Coronary artery (tissue), 2 donors: ENCODE results near the gene SHROOM3.

ENCODE experiments used
- DNase-seq: peaks from one replicate; pipeline ENCODE4 v3.0.0-alpha.2; 2017; ENCODE audit warnings: low spot score
- H3K27ac ChIP-seq, 2 donors: fragments of 200-600 bp; sonication (generic); one replicate each; pipeline ENCODE4 v1.5.1; 2016 to 2019
- H3K4me3 ChIP-seq: fragments of 200-600 bp; sonication (generic); 2 replicates; pipeline ENCODE4 v1.5.1; 2016; ENCODE audit warnings: mild to moderate bottlenecking, moderate library complexity
- TF ChIP-seq, protein P1 (sequence below): fragments of 200-600 bp; sonication (generic); IDR thresholded peaks from one replicate; pipeline ENCODE4 v1.5.1; 2019; ENCODE audit warnings: antibody characterized with exemption

The SHROOM3 gene

DNA sequence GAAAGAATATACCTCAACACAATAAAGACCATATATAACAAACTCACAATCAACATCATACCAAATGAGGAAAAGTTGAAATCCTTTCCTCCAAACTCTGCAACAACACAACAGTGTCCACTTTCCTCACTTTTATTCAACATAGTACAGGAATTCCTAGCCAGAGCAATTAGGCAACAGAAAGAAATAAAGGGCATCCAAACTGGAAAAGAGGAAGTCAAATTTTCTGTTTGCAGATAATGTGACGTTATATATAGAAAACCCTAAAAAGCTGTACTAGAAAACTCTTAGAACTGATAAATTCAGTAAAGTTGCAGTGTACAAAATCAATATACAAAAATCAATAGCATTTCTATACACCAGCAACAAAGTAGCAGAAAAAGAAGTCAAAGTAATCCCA is 355.3 kb downstream of the SHROOM3 start:
- Histone ChIP-seq H3K27ac (no peak overlapping the region), H3K4me3 (no peak overlapping the region)
- DNase-seq = no peak
- TF ChIP-seq, protein P1, sequence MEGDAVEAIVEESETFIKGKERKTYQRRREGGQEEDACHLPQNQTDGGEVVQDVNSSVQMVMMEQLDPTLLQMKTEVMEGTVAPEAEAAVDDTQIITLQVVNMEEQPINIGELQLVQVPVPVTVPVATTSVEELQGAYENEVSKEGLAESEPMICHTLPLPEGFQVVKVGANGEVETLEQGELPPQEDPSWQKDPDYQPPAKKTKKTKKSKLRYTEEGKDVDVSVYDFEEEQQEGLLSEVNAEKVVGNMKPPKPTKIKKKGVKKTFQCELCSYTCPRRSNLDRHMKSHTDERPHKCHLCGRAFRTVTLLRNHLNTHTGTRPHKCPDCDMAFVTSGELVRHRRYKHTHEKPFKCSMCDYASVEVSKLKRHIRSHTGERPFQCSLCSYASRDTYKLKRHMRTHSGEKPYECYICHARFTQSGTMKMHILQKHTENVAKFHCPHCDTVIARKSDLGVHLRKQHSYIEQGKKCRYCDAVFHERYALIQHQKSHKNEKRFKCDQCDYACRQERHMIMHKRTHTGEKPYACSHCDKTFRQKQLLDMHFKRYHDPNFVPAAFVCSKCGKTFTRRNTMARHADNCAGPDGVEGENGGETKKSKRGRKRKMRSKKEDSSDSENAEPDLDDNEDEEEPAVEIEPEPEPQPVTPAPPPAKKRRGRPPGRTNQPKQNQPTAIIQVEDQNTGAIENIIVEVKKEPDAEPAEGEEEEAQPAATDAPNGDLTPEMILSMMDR = no peak

DNA sequence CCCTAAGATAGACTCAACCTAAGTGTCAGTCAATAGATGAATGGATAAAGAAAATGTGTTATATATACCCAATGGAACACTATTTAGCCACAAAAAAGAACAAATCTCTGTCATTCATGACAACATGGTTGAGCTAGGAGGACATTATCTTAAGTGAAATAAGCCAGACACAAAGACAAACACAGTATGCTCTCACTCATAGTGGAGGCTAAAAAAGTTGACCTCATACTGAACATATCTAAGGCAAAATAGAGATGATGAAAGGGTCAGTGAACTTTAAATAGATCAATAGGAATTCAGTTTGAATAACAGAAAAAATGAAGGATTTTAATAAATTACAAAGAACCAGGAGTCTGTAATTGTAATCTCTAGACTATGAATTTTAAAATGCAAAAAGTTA is 356.4 kb downstream of the SHROOM3 start:
- no peak for DNase-seq
- H3K27ac ChIP-seq = no peak overlapping the region
- TF ChIP-seq, protein P1 = no peak
- no peak overlapping the region for H3K4me3 ChIP-seq

DNA sequence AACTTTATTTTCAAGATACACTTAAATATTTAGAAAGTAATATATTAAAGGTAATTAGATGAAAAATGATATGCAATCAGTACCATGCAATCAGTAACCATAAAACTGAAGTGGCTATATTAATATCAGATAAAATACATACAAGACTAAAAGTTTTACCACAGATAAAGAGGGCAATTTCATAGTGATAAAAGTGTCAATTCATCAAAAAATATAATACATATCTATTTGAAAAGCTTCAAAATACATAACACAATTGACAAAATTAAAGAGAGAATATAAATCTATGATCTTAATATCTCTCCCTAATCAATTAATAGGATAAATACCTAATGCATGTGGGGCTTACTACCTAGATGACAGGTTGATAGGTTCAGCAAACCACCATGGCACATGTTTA is 357.4 kb downstream of the SHROOM3 start:
- Histone ChIP-seq H3K27ac (no peak overlapping the region), H3K4me3 (no peak overlapping the region)
- DNase-seq = no peak
- TF ChIP-seq, protein P1 = no peak

DNA sequence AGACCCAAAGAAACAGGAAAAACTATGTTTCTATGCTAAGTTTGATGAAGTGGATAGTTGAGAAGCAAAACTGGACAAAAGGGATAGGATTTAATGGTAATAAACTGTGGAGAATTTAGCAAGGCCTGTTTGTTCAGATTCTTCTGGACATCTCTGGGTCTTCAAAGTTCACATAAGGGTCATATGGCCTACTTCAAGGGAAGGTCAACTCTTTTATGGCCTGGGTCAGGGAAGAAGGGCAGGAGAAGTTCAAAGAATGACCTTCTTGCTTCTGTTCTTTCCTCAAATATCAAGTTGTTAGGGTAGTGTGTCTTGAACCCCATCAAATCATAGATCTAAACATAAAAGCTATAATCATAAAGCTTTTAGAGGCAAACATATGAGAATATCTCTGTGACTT is 360.2 kb downstream of the SHROOM3 start:
- TF ChIP-seq, protein P1 = no peak
- DNase-seq = no peak
- Histone ChIP-seq H3K27ac (no peak overlapping the region), H3K4me3 (no peak overlapping the region)

DNA sequence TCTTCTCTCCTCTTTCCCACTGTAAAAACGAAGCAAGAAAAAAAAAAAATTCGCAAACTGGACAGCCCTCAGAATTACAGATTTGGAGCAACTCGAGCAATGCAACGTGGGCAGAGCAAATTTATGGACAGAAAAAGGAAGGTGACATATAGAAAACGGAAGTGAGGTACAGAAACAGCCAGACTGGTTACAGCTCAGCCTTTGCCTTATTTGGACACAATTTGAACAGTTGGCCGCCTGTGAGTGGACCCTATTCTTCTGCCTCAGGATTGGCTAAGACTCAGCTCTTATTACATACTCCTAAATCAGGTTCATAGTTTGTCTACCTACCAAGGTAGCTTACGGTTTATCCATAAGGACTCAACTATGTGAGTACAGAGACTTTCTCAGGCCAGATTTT is 364.1 kb downstream of the SHROOM3 start:
- DNase-seq = no peak
- TF ChIP-seq, protein P1 = no peak
- Histone ChIP-seq H3K4me3 (no peak overlapping the region), H3K27ac (no peak overlapping the region)

DNA sequence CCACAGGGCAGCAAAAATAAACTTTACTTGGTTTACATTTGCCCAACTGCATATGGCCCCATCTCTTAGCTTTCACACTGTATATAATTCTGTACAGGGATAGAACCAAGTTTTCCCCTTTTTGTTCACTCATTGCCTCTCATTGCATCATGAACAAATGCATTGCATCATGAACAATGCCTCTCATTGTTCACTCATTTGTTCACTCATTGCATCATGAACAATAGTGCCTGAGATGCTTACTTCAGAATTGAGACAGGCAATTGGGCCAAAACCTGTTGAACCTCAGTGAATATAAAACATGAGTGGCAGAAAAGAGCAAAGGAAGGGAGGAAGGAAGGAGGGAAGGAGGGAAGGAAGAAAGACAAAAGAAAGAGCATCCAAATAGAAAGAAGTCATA is 364.7 kb downstream of the SHROOM3 start:
- no peak for DNase-seq
- TF ChIP-seq, protein P1 = no peak
- Histone ChIP-seq H3K4me3 (no peak overlapping the region), H3K27ac (no peak overlapping the region)

DNA sequence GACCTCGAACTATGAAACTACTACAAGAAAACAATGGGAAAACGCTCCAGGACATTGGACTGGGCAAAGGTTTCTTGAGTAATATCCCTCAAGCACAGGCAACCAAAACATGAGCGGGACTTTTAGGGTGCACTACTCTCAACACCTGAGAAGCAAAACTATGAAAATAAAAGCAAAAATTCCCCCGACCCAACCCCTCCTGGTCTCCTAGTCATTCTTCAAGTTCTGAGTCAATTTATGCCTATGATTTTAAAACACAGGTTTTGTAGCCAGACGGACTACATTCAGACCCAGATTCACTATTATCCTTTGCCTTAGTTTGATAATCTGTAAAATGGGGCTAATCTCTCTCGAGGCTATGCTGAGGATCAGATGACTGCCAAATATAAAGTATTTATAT is 365.9 kb downstream of the SHROOM3 start:
- TF ChIP-seq, protein P1 = no peak
- H3K27ac ChIP-seq = no peak overlapping the region
- H3K4me3 ChIP-seq = no peak overlapping the region
- no peak for DNase-seq
